Measurements from ENCODE around the gene C11orf68.

Gene C11orf68

DNA sequence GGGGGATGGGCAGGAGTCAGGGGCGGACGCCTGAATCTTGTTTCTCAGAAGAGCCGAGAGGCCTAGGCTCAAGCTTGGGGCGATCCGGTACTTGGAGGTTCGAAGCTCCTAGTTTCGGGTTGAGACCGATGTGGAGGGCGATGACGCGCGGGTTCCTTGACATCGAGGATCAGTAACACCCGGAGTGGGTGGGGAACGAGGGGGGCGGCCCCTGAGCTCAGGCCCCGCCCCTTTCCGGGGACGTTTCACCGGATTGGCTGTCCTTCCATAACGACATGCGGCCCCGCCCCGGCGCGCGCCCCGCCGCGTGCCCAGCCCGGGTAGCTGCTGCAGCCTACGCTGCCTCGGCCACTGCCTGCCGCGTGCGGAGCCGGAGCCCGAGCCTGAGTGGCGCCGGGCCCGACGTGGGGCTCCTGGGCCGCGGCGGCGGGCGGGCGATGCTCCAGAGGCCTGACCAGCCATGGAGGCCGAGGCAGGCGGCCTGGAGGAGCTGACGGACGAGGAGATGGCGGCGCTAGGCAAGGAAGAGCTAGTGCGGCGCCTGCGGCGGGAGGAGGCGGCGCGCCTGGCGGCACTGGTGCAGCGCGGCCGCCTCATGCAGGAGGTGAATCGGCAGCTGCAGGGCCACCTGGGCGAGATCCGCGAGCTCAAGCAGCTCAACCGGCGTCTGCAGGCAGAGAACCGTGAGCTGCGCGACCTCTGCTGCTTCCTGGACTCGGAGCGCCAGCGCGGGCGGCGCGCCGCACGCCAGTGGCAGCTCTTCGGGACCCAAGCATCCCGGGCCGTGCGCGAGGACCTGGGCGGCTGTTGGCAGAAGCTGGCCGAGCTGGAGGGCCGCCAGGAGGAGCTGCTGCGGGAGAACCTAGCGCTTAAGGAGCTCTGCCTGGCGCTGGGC lies 28.3 kb downstream of the C11orf68 start, which contains the start of gene CCDC85B:
CCDC85B (plus strand) TSS at position 350 of the 895 bp plus-strand sequence; CDS start at position 461, 111 bp downstream.
- DNase-seq (ENCODE audit: low read depth), result peak; percentile 98

DNA sequence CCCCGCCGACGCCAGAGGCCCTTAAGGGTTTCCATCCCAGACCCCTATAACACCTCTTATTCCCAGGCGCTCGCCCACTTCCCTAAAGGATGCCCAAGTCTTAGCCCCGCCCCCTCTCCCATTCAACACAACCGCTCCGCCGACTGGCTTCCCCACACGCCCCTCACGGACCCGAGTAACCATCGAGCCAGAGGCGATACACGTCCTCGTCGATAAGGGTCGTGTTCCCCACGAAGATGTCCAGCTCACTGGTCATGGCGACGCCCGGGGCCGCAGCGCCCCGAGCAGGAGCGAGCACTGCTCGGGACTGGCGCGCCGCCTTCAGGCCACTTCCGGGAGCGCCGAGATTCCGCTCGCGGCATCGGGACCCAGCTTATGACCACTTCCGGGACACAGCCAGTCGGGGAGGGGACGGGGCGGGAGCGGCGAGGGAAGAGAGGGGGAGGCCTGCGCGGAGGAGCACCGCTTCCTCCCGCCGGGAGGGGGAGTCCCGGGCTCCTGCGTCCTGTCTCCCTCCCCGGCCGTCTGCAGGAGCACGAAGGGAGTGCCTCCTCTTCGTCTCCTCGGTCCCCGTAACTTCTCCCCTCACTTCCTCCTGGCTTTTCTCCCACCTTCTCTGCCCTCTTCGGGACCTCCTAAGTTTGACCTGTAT lies 30.6 kb downstream of the C11orf68 start, which contains the start of gene FIBP:
FIBP (minus strand) TSS at position 309 of the 652 bp plus-strand sequence; CDS start at position 256, 53 bp downstream.
- peak; percentile 98 for DNase-seq (ENCODE audit: low read depth)

DNA sequence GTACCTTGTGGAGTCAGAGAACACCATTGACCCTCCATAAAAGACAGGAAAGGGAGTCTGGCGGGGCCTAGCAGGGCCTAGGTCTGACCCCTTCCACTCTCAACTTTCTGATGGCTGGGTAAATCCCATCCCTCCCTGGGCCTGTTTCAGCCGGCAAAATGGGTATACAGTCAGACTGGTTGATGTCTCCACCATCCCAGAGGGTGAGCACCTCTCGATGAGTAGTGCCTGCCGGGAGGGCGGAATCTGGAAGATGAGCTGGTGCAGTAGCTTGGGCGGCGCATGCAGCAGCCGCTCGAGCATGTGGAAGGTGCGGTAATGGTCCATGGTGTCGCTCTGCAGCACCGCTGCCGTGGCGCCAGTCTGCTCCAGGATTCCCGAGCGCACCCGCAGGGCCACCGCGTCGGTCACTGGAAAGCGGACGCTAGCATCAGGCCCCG lies 31.1 kb downstream of the C11orf68 start:
- DNase-seq (ENCODE audit: low read depth), result no peak

DNA sequence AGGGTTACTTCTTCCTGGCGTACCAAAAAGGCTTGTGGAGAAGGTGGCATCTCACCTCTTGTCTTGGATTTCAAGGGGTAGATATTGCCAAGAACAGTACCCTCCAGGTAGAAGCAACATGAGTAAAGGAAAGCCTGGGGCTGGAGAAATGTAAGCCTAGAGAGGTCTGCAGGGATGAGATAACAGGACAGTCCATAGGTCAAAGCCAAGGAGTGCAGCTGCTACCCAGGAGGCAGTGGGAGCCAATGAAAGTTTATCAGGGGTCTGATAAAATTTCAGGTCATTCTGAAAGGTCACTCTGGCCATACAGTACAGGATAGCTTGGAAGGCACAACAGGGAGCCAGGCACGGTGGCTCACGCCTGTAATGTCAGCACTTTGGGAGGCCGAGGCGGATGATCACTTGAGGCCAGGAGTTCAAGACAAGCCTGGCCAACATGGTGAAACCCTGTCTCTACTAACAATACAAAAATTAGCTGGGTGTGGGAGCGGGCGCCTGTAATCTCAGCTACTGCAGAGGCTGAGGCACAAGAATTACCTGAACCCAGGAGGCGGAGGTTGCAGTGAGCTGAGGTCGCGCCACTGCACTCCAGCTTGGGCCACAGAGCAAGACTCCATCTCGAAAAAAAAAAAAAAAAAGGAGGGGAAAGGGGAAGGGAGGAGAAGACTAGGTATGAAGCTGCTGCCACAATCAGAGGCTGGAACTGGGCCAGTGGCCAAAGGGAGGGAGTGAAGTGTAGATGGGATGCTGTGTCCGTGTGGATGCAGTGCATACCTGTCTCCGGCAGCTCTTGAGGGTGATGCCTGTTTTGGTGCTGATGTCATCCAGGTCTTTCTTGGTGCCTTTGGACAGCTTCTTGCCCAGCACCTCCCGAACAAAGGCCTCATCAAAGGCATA lies 31.8 kb downstream of the C11orf68 start:
- no peak for DNase-seq (ENCODE audit: low read depth)

DNA sequence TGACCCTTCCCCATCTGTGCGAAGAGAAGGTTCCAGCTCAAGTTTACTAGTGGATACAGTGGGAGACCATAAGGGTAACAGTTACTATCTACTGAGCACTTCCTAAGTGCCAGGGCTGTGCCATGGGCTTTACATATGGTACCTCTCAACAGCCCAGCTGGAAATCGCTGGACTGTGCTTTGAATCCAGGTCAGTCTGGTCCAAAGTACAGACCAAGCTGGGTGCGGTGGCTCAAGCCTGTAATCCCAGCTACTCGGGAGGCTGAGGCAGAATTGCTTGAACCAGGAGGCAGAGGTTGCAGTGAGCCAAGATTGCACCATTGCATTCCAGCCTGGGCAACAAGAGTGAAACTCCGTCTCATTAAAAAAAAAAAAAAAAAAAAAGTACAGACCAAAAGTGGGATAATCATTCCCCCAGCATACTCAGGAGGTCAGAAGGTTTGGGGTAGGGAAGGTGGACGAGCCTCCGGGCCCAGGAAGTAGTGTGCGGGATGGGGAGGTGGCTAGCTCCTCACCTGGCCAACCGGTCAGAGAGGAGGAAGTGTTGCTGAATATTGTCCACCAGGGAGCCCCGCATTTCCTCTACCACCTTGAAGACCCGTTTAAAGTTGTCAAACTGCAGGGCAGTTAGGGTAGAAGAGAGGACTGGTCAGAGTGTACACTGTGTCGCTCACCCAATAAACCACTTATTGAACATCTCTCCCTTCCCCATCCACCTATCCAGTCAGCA lies 32.9 kb downstream of the C11orf68 start:
- DNase-seq (ENCODE audit: low read depth), result no peak

DNA sequence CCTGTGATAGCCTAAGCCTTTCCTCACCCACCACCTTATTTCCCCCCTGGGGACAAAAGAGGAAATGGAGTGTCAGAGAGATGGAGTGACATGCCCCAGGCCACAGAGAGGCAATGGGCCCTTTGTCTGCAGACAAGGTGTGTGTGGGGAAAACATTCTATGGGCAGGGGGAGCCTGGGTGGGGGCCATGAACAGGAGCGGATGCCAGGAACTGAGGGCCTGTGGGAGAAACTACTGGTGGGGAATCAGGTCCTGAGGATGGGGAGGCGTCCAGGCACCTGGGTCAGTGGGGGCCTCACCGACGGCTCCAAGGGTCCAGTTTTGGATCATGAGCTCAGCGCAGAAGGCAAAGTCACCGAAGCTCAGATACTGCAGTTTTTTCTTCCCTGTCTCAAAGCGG lies 33.6 kb downstream of the C11orf68 start:
- no peak for DNase-seq (ENCODE audit: low read depth)

DNA sequence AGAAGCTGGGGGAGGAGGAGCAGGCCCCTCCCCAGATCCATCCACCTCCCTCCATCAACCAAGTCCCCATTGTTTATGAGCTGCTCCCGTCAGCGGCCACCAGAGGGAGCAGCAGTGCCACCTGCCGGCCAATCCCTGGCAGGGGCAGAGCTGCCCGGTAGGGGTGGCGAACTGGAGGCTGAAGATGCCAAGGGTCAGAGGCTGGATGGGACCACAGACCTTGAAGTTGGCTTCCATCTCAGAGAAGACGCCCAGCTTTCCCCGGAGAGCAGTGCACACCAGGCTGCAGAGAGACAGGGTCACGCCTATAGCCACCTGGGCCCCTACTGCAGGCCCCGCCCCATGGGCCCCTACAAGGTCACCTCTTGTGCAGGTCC lies 34.2 kb downstream of the C11orf68 start:
- DNase-seq (ENCODE audit: low read depth), result peak; percentile 65

DNA sequence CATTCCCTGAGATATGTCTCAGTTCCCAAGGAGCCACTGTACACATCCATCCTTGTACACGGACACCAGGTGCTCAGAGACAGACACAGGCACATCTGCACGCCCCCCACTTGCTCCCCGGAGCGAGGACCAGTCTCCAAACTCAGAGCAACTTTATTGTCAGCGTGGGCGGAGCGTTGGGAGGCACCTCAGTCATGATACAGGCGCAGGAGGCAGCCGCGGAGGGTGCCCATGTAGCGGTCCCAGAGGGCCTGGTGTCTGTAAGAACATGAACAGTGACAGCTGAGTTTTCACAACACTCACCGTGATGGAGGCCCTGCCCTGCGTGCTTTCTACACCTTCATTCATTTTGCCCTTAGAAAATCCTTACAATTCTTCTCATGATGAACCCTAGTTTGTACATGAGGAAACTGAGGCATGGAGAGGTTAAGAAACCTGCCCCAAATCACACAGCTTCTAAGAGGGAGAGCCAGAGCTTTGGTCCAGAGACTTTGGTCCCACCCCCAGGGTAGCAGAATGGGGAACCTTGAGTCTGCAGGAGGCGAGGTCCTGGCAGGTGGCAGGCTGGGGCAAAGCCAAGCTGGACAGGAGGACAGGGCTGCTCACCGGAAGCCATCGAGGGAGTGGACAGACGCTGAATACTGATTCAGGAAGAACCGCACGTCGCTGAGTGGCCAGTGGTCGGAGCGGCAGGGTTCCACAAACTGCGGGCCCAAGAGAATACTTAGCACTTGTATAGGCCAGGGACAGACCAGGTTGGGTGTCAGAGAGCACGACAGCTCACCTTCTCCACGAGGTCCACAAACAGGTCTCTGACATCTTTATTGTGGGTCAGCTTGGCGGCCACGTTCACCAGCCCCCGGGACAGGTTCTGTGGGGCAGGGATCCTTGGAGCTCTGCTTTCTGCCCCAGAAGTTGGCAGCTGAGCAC lies 34.8 kb downstream of the C11orf68 start:
- no peak for DNase-seq (ENCODE audit: low read depth)

DNA sequence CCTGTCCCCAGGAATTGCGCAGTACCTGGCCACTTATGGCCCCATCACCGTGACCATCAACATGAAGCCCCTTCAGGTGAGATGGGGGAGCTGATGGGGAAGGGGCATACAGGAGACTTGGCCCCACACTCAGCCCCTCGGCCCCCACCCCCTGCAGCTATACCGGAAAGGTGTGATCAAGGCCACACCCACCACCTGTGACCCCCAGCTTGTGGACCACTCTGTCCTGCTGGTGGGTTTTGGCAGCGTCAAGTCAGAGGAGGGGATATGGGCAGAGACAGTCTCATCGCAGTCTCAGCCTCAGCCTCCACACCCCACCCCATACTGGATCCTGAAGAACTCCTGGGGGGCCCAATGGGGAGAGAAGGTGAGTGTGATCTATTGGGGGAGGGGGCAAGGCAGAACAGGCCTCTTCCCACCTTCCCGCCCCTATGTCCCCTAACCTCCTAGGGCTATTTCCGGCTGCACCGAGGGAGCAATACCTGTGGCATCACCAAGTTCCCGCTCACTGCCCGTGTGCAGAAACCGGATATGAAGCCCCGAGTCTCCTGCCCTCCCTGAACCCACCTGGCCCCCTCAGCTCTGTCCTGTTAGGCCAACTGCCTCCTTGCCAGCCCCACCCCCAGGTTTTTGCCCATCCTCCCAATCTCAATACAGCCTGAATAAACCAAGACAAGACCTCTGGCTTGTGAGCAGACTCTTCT lies 35.7 kb downstream of the C11orf68 start:
- no peak for DNase-seq (ENCODE audit: low read depth)

DNA sequence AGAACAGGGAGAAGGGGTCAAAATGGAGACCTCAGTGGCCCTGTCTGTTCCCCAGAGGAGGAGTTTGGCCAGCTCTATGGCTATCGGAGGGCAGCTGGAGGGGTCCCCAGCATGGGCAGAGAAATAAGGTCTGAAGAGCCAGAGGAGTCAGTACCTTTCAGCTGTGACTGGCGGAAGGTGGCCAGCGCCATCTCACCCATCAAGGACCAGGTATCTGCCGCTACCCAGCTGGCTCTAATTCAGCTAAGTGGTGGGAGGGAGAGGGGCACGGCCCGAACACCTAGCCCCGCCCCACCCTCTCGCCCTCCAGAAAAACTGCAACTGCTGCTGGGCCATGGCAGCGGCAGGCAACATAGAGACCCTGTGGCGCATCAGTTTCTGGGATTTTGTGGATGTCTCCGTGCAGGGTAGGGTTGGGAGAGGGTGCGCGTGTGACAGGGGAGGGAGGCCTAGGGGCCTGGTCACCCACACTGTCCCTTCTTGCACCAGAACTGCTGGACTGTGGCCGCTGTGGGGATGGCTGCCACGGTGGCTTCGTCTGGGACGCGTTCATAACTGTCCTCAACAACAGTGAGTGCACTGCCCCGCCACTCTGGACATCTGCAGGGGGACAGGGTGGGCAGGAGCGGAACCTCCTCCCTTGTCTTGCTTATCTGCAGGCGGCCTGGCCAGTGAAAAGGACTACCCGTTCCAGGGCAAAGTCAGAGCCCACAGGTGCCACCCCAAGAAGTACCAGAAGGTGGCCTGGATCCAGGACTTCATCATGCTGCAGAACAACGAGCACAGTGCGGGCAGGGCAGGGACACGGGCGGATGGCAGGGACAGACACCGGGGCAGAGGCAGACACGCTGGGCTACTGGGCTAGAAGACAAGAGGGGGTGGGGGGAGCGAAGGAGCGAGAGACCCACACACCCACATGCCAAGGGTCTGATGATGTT lies 36.5 kb downstream of the C11orf68 start:
- DNase-seq (ENCODE audit: low read depth), result no peak

DNA sequence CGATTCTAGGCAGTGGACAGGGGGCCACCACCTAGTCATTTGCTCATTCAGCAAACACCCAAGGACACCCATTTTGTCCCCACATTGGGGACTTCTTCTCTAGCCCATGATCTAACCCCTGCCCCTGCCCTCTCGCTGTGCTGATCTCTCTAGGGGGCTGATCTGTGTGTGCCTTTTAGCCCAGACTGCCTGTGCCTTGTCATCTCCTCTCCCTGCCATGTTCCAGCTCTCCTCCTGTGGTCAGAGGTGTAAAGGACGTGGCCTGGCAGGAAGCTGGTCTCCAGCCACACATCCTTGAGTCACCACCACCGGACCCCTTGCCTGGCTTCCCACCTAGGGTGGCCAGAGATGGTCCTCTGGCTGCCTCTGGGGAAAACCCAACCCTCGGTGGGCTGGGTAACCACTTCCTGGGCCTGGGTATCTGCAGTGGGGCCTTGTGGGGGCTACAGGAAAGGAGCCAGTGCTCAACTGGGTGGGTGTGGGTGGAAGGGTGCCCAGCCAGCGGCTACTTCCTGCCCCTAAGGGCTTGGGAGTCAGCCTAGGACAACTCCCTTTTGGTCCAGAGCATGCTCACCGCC lies 37.9 kb downstream of the C11orf68 start:
- no peak for DNase-seq (ENCODE audit: low read depth)

DNA sequence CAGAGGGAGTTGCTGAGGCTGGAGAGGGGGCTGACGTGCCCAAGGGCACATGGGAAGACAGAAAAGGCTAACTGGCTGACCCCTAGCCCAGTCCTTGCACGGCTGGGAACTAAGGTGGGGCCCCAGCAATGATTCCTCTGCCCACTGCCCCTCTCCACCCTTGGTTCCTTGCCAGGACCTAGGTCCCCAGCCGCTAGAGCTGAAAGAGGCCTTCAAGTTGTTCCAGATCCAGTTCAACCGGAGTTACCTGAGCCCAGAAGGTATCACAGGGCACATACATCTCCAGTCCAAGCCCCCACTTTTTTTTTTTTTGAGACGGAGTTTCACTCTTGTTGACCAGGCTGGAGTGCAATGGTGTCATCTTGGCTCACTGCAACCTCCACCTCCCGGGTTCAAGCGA lies 38.8 kb downstream of the C11orf68 start:
- DNase-seq (ENCODE audit: low read depth), result no peak

DNA sequence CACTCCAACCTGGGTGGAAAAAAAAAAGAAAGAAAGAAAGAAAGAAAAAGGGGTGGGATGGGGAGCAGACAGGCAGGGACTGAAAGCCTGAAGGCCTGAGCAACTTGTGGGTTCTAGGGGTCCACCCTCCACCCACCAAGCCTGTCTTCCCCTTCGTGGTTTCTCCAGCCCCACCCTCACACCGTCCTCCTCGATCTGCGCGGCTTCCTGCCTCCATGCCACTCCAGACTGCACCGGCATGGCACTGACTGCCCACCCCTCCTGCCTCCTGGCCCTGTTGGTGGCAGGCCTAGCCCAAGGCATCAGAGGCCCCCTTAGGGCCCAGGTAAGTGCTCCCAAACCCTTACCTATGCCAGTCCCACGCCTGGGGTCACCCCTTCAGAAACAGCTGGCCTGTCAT lies 39.2 kb downstream of the C11orf68 start, which contains the start of gene CTSW:
CTSW (plus strand) TSS at position 221 of the 400 bp plus-strand sequence; CDS start at position 239, 18 bp downstream.
- no peak for DNase-seq (ENCODE audit: low read depth)

DNA sequence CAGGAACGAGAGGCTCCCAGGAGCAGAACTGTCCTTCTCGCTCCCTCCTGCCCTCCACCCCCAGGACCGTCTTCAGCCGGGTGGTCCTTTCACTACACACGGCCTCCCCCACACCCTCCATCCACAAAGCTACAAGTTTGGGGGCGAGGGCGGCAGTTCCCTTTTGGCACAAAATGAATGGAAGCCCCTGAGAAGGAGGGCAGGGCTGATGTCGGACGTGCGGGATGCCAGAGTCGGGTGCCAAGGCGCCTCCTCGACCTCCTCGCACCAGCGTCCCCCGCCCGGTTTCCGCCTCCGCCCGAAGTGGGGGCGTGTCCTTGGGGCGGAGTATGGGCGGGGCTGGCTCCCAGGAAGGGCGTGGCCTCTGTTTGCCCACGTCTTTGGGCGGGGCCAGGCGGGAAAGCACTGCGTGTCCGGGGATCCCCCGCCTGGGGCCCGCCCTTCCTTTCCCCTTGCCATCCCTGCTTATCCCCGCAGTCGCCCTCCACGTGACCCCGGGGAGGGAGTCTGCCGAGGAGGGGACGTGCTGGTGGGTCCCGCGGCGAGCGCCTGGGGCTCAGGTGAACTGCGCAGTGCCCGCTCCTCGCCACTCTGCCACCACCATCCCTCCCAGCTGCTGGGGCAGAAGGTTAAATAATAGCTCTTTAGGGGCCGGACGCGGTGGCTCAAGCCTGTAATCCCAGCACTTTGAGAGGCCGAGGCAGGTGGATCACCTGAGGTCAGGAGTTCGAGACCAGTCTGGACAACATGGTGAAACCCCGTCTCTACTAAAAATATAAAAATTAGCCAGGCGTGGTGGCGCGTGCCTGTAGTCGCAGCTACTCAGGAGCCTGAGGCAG lies 45.3 kb downstream of the C11orf68 start:
- peak; percentile 91 for DNase-seq (ENCODE audit: low read depth)

DNA sequence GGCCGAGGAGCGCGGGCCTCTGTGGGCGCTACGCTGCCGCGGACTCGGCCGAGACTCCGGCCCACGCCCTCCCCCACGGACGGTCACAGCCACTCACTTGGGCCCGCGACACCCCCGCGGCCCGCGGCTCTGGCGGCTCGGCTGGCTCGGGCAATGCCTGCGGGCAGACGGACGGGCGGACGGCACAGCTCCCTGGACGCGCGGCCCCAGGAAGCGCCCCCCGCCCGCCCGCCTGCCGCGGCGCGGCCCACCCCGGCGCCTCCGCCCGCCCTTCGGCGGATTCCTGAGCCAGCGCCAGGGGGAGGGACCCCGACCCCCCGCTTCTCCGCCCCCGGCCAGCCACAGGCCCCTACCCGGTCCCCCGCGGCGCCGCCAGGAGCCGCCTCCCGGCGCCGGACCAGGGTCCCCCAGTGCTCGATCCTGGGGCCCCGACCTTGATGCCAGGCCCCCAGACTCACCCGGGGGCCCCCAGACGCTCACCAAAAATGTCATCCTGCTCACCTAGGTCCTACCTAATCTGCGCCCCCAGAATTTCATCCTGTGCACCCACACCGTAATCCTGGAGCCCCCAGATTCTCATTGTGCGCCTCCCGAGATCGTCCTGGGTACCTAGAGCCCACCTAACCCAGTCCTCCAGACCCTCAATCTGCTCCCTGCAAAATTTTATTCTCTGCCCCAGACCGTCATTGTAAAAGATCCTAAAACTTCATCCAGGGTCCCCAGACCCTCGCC lies 46.1 kb downstream of the C11orf68 start, which contains the start of gene EFEMP2:
EFEMP2 (minus strand) TSS at position 215 of the 732 bp plus-strand sequence. CDS start 446 bp downstream, outside the sequence.
- peak; percentile 53 for DNase-seq (ENCODE audit: low read depth)
